ENCODE data around the gene IGIP.
A peak's percentile ranks its signal among the peaks of the same experiment; 100 is the strongest.

IGIP gene

GRCh38 chr5:140111011-140111858 lies 14.5 kb upstream of the IGIP start:
- DNase-seq (ENCODE audit: low read depth, low spot score): no peak

DNA sequence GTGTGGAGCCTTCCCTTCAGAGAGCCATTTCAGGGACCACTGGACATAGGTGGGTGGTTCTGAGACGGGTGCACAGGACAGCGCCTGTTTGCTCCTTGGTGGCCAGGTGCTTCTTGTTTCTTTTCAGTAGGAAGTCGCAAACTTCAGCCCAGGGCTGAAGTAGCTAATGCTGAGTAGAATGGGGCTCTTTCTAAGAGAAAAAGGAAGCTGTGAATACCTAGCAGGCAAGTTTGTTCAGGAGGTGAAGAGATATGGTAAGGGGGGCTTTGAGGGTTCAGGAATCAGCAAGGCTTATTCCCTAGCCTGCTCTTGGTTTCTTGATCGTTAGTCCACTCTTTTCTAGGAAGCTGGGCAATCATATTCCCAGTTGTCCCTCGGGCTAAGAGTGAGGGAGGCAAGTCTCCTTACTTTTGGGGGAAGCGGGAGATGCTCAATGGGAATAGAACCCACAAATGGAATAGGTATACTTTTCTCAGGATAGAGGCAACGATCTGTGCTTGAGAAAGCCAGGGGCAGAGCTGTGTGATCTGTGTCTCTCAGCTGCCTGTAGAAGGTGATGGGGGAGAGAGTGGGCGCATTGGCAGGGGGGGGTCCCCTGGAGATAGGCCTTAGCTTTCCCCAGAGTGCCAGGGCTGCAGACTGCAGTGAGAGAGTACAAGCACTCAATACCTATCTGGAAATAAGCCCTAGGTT lies 13.7 kb upstream of the IGIP start:
- no peak for DNase-seq (ENCODE audit: low read depth, low spot score)

GRCh38 chr5:140112685-140113179 lies 13.0 kb upstream of the IGIP start:
- no peak for DNase-seq (ENCODE audit: low read depth, low spot score)

DNA sequence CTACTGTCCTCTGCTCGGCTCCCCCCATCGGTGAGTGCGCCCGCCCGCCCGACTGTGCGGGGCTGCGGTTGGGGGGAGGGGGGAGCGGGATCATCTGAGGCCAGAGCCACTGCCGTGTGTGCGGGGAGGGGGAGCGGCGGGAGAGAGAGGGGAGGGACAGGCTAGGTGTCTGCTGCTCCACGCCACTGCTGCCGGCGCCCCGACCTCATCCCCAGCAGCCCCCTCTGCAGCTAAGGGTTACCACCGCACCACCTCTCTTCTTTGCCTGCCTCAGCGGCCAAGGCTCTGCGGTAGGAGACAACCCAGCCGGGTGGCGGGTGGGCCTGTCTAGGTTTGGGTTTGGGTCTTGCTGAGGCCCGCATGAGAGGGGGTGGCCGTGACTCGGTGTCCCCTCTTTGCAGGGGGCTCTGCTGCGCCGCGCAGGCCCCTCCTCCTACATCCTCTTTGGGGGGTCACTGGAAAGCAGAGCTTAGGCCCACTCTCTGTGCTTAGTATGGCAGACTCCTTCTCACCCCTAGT lies 12.5 kb upstream of the IGIP start:
- DNase-seq (ENCODE audit: low read depth, low spot score): no peak

DNA sequence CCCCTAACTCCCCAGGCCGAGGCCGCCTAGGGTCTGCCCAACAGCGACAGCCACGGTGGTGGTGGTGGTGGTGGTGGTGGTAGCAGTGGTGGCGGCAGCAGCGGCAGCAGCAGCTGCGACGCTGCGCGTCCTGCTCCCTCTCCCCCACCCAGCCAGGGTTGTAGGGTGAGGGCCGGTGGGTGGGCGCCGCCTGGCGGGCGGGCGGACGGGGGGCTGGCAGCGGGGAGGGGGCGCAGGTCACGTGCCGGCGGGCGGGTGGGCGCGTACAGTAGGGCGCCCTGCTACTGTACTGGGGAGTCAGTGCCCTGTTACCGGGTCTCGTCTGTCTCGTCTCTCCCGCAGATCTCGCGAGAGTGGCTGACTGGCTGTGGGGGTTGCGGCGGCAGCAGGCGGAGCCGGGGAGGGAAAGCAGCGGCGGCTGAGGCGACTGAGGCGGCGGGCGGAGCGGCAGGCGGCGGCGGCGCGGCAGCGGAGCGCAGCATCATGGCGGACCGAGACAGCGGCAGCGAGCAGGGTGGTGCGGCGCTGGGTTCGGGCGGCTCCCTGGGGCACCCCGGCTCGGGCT lies 12.0 kb upstream of the IGIP start, which contains the start of gene PURA:
Gene PURA (plus strand): TSS at position 411 of the 565 bp plus-strand sequence. CDS start 73 bp downstream, at position 484.
- DNase-seq (ENCODE audit: low read depth, low spot score): peak; percentile 65

GRCh38 chr5:140114341-140115185 lies 11.2 kb upstream of the IGIP start:
- peak; percentile 36 for DNase-seq (ENCODE audit: low read depth, low spot score)

DNA sequence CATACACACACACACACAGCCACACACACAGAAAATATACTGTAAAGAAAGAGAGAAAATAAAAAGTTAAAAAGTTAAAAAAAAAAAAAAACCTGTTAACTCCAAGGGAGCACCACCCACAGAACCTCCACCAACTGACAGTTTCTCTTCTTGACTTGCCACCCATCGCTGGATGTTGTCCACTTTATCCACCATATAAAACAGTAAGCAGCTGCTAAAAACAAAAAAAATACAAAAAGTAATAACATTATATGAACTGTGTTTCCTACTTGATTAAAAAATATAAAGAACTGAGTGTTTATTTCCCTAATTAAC lies 10.6 kb upstream of the IGIP start:
- no peak for DNase-seq (ENCODE audit: low read depth, low spot score)

- no peak for DNase-seq (ENCODE audit: low read depth, low spot score)
Observed at GRCh38 chr5:140116716-140117115, 9.0 kb upstream of the IGIP start.

GRCh38 chr5:140117523-140117922 lies 8.2 kb upstream of the IGIP start:
- DNase-seq (ENCODE audit: low read depth, low spot score): no peak

DNA sequence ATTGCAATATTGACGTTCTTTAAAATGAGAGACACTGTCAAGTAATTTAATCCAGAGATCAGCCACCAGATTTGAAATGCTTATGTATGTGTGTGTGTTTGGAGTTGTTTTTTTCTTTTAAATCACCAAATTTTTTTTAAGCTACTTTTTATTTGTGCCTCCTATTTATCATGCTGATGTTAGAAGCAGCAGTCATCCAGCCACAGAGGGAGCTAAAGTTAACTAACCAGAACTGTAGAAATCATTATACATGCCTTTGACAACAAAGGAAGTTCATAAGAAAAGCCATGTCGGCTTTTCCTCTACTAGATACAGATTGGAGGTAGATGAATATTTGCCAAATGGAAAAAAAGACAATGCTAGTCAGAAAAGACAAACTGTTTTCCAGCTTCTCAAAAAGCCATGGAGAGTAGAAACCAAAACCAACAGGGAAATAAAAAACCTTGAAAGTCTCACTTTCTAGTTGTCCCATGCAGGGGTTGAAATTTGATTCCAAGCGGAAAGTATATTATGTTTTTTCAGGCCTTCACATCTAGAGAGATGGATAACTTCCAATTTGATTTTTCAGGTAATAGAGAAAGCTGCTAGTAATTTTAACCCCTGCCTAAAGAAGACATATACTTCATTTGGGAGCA lies 7.3 kb upstream of the IGIP start:
- DNase-seq (ENCODE audit: low read depth, low spot score): no peak

GRCh38 chr5:140126315-140127012 lies 727 bp downstream of the IGIP start:
- no peak for DNase-seq (ENCODE audit: low read depth, low spot score)

DNA sequence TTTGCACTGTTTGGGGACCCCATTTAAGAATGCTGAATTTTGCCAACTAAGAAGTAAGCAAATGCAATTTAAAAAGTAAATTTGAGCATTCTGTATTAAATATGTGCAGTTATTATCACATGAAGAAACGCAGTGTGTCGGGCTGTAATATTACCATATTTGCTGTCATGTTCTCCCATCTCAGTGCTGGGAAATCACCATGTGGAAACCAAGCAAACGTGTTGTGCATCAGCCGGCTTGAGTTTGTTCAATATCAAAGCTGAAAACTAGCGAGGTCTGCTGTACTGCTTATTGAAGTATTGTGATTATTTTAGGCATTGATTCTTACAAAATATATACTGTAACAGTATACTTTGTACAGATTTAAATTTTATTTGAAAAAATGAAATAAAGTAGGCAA lies 2.6 kb downstream of the IGIP start:
- DNase-seq (ENCODE audit: low read depth, low spot score): no peak

DNA sequence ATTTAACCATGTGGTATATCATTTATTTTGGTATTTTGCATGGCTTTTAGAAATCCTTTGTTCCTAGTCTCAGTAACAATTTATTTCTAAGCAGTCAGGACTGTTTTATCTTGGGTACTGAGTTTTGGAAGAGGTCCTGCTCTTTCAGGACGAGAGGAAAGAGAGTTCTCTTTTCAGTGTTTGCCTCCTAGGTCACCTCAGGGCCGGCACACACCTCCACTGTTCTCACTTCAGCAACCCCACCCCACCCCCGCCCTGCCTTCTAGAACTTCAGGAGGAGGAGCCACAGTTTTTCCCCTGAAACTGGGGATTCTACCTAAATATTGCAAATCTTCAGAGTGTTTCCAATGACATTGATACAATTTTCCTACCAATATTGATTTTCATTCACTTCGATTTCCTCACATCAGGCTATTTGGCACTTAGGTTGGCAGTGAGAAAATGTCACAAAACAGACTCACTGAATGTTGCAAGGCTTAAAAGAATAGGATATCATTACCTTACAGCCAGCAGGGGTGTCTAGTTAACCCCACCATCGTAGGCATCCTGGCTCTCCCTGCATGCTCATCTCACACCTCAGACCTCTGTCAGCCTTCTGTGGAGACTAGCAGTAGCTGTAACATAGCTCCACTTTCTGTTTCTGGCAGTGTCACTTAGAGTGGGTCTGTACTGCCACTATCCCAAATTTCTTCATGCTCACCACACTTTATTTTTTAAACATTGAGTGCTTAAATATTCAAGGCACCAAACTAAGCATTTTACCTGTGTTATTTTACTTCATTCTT lies 5.4 kb downstream of the IGIP start:
- no peak for DNase-seq (ENCODE audit: low read depth, low spot score)

DNA sequence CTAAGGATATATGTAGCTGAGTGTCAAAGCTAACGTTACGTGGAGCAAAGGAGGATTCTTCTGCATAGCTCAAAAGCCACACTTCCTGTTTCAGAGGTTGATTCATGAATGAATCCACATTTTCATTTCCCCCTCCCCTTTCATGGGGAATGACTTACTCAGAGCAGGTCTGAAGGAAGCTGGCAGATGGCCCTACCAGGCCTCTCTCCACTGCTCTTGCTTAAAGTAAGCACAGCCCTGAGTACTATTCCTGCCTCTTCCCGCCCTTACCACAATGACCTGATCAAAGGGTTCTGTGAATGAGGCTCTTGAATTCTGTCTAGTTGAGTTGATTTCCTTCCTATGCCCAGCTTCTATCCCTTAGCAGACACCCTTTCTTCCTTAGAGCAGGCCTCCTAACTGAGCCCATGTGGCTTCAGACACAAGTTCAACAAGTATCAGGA lies 6.3 kb downstream of the IGIP start:
- no peak for DNase-seq (ENCODE audit: low read depth, low spot score)

GRCh38 chr5:140133514-140134167 lies 7.9 kb downstream of the IGIP start:
- no peak for DNase-seq (ENCODE audit: low read depth, low spot score)

GRCh38 chr5:140134277-140134935 lies 8.7 kb downstream of the IGIP start:
- no peak for DNase-seq (ENCODE audit: low read depth, low spot score)

DNA sequence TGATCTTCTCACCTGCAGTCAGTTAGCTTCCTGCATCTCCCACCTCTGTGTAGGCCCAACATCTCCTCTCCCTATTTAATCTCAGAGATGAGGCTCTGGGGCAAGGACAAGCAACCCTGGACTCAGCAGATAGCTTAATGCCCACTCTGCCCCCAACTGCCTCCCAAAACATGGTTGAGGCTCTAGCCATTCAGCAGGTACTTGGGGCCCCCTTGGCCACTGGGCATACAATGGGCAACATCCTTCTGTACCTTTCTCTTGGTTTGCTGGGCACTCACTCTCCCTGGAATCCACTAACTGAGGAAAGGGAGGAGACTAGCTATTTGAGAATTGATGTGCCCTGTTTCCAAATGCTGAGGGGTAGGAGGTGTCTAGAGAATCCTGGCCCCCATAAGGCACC lies 9.4 kb downstream of the IGIP start:
- no peak for DNase-seq (ENCODE audit: low read depth, low spot score)

DNA sequence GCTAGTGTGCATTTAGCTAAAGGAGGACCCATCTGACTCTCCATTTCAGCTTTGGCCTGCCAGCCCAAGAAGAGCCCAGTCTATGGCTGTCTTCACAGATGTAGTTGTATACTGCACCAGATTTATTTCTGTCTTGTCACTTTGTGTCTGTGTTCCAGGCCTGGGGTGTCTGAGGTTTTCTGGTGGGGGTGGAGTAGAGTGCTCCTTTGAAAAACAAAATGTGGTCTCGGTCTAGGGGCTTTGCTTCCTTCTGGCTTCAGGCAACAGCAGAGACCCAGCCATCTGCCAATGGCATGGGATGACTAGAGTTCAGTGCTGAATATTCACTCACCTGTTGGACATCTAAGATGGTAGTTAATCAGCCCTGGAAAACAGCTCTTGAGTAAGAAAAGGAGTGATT lies 10.9 kb downstream of the IGIP start:
- DNase-seq (ENCODE audit: low read depth, low spot score): no peak

Measured in brain pericyte (primary cell).